ENCODE measurements around the gene UTF1. TPM values are rescaled to one million over a fixed set of nuclear protein-coding genes. Genes with fewer than 3 reads are reported as not detected.

The UTF1 gene
- total RNA-seq, 1 donor from 2014 or later = not detected

- no peak for DNase-seq (ENCODE audit: low read depth, low spot score)
- no peaks in the 10 kb centered on the region for H3K36me3 Mint-ChIP-seq (ENCODE audit: low read depth)
- peaks cover 7% of the 10 kb centered on the region for H3K27me3 Mint-ChIP-seq (ENCODE audit: low read depth)
- no peaks in the 10 kb centered on the region for H3K4me1 Mint-ChIP-seq
- no peak overlapping the region for H3K4me3 Mint-ChIP-seq
- TF ChIP-seq CTCF (conservative IDR thresholded peaks at IDR 0.05) = no peak
- no peak overlapping the region for H3K27ac Mint-ChIP-seq (ENCODE audit: unreplicated experiment)
- no peaks in the 10 kb centered on the region for H3K9me3 Mint-ChIP-seq
Measured at GRCh38 chr10:133270204-133270603, 40.2 kb downstream of the UTF1 start.

GRCh38 chr10:133270773-133271297, 40.8 kb downstream of the UTF1 start:
- no peak for TF ChIP-seq CTCF (conservative IDR thresholded peaks at IDR 0.05)
- Mint-ChIP-seq H3K9me3 (no peaks in the 10 kb centered on the region), H3K4me1 (peaks cover under 1% of the 10 kb centered on the region), H3K27ac (ENCODE audit: unreplicated experiment) (no peak overlapping the region), H3K27me3 (ENCODE audit: low read depth) (peaks cover 11% of the 10 kb centered on the region), H3K4me3 (no peak overlapping the region), H3K36me3 (ENCODE audit: low read depth) (no peaks in the 10 kb centered on the region)
- DNase-seq (ENCODE audit: low read depth, low spot score) = no peak

GRCh38 chr10:133271521-133272300, 41.7 kb downstream of the UTF1 start:
- no peaks in the 10 kb centered on the region for H3K36me3 Mint-ChIP-seq (ENCODE audit: low read depth)
- no peak for TF ChIP-seq CTCF (conservative IDR thresholded peaks at IDR 0.05)

GRCh38 chr10:133272301-133272963, 42.4 kb downstream of the UTF1 start:
- Mint-ChIP-seq H3K27me3 (ENCODE audit: low read depth) (peaks cover 15% of the 10 kb centered on the region), H3K4me3 (no peak overlapping the region)

More at GRCh38 chr10:133271521-133272300, 41.7 kb downstream of the UTF1 start:
- DNase-seq (ENCODE audit: low read depth, low spot score) = no peak
- Mint-ChIP-seq H3K27me3 (ENCODE audit: low read depth) (peaks cover 15% of the 10 kb centered on the region), H3K9me3 (no peaks in the 10 kb centered on the region), H3K4me1 (peaks cover 3% of the 10 kb centered on the region), H3K4me3 (no peak overlapping the region), H3K27ac (ENCODE audit: unreplicated experiment) (no peak overlapping the region)

GRCh38 chr10:133272964-133273420, 43.0 kb downstream of the UTF1 start:
- no peak overlapping the region for H3K27ac Mint-ChIP-seq (ENCODE audit: unreplicated experiment)
- no peaks in the 10 kb centered on the region for H3K36me3 Mint-ChIP-seq (ENCODE audit: low read depth)
- DNase-seq (ENCODE audit: low read depth, low spot score) = no peak
- TF ChIP-seq CTCF (conservative IDR thresholded peaks at IDR 0.05) = no peak
- peaks cover 3% of the 10 kb centered on the region for H3K4me1 Mint-ChIP-seq
- H3K4me3 Mint-ChIP-seq = no peak overlapping the region
- peaks cover 19% of the 10 kb centered on the region for H3K27me3 Mint-ChIP-seq (ENCODE audit: low read depth)
- no peaks in the 10 kb centered on the region for H3K9me3 Mint-ChIP-seq

More at GRCh38 chr10:133272301-133272963, 42.4 kb downstream of the UTF1 start:
- Mint-ChIP-seq H3K36me3 (ENCODE audit: low read depth) (no peaks in the 10 kb centered on the region), H3K4me1 (peaks cover 3% of the 10 kb centered on the region), H3K27ac (ENCODE audit: unreplicated experiment) (no peak overlapping the region), H3K9me3 (no peaks in the 10 kb centered on the region)
- TF ChIP-seq CTCF (conservative IDR thresholded peaks at IDR 0.05) = no peak
- DNase-seq (ENCODE audit: low read depth, low spot score) = no peak

All from neural crest cell (in vitro differentiated cells).